ENCODE data around the gene SMNDC1. TPM values are rescaled to one million over a fixed set of nuclear protein-coding genes. Genes with fewer than 3 reads are reported as not detected.

The SMNDC1 gene
- total RNA-seq, 1 experiment from 2014 or later = 57.8 TPM

- POLR2A ChIA-PET (ENCODE audit: low non-redundant PET) = no interaction called here
- Histone ChIP-seq H3K36me3 (ENCODE audit: insufficient read depth, low read length, poor library complexity, severe bottlenecking) (no peaks in the 10 kb centered on the region), H3K9me3 (ENCODE audit: low read depth, low read length, poor library complexity, severe bottlenecking) (no peaks in the 10 kb centered on the region), H3K27ac (ENCODE audit: low read depth, low read length, poor library complexity, severe bottlenecking) (peak overlapping the region; percentile 3), H3K4me1 (ENCODE audit: insufficient read depth, low read length, poor library complexity, severe bottlenecking) (peaks cover 38% of the 10 kb centered on the region), H3K27me3 (replicated peaks; ENCODE audit: insufficient read depth, low read depth, low read length, poor library complexity) (no peaks in the 10 kb centered on the region), H3K4me3 (ENCODE audit: low read depth, low read length, poor library complexity, severe bottlenecking) (no peak overlapping the region)
- CTCF ChIA-PET = interaction anchor here (0.6 kb wide), 1 partner anchor 123 kb away, joined by 3 read pairs; no protein-coding TSS in a partner anchor
- intact Hi-C loops (cut with micrococcal nuclease; ENCODE audit: unreplicated experiment) = no loop called here
- TF ChIP-seq CTCF (conservative IDR thresholded peaks at IDR 0.05; ENCODE audit: low read depth, low read length) = no peak
- TF ChIP-seq EZH2 (IDR thresholded peaks at IDR 0.05; ENCODE audit: borderline replicate concordance, low read depth, low read length, poor library complexity, severe bottlenecking) = no peak
- BruUV-seq (replicated peaks) = no TSS peak
- no peak for DNase-seq (ENCODE audit: low spot score)
These were observed 63.3 kb downstream of the SMNDC1 start for GRCh38 chr10:110241407-110241806.

Other genes with a start within 250 kb of the SMNDC1 start
- 17.3 and 21.1 TPM in 2 replicates for gene MXI1, start 97.3 kb downstream of the SMNDC1 start, total RNA-seq (2021)
- 23.2 and 29.3 TPM in 2 replicates for gene DUSP5, start 193.0 kb upstream of the SMNDC1 start, total RNA-seq (2021)

All from A673 (cell line).